Left lung (tissue), 10 donors: Measurements from ENCODE around the gene KRT12. TPM values are rescaled to one million over a fixed set of nuclear protein-coding genes. Genes with fewer than 3 reads are reported as not detected.

Experiments used
- ATAC-seq: fragments of 200-7000 bp; cut with Tn5 transposase; one replicate; pipeline ENCODE4 v1.9.1; 2020; ENCODE audit warnings: moderate library complexity
- DNase-seq, 4 donors: peaks; one replicate each; pipeline ENCODE4 v3.0.0-alpha.2; 2013 to 2020
- H3K27ac ChIP-seq, 2 donors: fragments of 200-600 bp; sonication (generic) in 1 of 2; one replicate each; pipeline versions ENCODE4 v1.5.0 to v1.8.0; 2020 to 2021
- H3K27me3 ChIP-seq, 2 donors: fragments of 200-600 bp; sonication (generic) in 1 of 2; one replicate each; pipeline versions ENCODE4 v1.5.0 to v1.8.0; 2020 to 2021
- H3K36me3 ChIP-seq, 2 donors: fragments of 200-600 bp; sonication (generic) in 1 of 2; one replicate each; pipeline versions ENCODE4 v1.5.0 to v1.8.0; 2020 to 2021
- H3K4me1 ChIP-seq, 2 donors: fragments of 200-600 bp; one replicate each; pipeline ENCODE4 v1.8.0; 2021
- H3K4me3 ChIP-seq, 2 donors: fragments of 200-600 bp; sonication (generic) in 1 of 2; one replicate each; pipeline versions ENCODE4 v1.5.0 to v1.8.0; 2020 to 2021; ENCODE audit warnings: mild to moderate bottlenecking in 1 of 2
- H3K9me3 ChIP-seq, 2 donors: fragments of 200-600 bp; sonication (generic) in 1 of 2; one replicate each; pipeline versions ENCODE4 v1.5.0 to v1.8.0; 2020 to 2021
- intact Hi-C, 2 donors: fragments of 100-400 bp; cut with DNase I; formaldehyde crosslinking; loops; one replicate each; pipeline versions ENCODE4 v1.11.2 to v1.14.2; 2022
- polyA plus RNA-seq, 6 donors: library from polyadenylated mRNA; unstranded; fragments of 120-200 nt; gene quantifications; one replicate each; pipeline ENCODE4 v1.2.1, GENCODE V29; 2013; ENCODE audit not compliant: insufficient read length in 6 of 6
- total RNA-seq, 2 donors: library from RNA; stranded (reverse); fragmentation: NEBNext Ultra II Directional; extraction: Animal tissue kit (Norgen Biotek cat#: 25700); gene quantifications; one replicate each; pipeline ENCODE4 v1.2.1, GENCODE V29; 2021
- TF ChIP-seq, protein P1 (sequence below), 2 donors: fragments of 200-600 bp; sonication (generic) in 1 of 2; IDR thresholded peaks; one replicate each; pipeline versions ENCODE4 v1.5.0 to v1.8.0; 2021; ENCODE audit warnings: antibody characterized with exemption in 2 of 2
- donor health status: DM: no; HTN: yes; CAD: no.
- donor health status: DM: no; HTN: no; CAD: no.

Gene KRT12
- total and polyA plus RNA-seq, 8 donors = 0.10 to 0.26 (median 0.21) TPM; not detected in 5

- H3K4me1 ChIP-seq = no peaks in the 10 kb centered on the region
- H3K4me3 ChIP-seq = no peak overlapping the region
- H3K36me3 ChIP-seq = peaks cover 0 to 9% of the 10 kb centered on the region in 2 donors
- ATAC-seq (no peak), DNase-seq (no peak)
- no peak overlapping the region for H3K27ac ChIP-seq
- H3K9me3 ChIP-seq = no peaks in the 10 kb centered on the region
- intact Hi-C loops = no loop called here
- no peaks in the 10 kb centered on the region for H3K27me3 ChIP-seq
- TF ChIP-seq, protein P1, sequence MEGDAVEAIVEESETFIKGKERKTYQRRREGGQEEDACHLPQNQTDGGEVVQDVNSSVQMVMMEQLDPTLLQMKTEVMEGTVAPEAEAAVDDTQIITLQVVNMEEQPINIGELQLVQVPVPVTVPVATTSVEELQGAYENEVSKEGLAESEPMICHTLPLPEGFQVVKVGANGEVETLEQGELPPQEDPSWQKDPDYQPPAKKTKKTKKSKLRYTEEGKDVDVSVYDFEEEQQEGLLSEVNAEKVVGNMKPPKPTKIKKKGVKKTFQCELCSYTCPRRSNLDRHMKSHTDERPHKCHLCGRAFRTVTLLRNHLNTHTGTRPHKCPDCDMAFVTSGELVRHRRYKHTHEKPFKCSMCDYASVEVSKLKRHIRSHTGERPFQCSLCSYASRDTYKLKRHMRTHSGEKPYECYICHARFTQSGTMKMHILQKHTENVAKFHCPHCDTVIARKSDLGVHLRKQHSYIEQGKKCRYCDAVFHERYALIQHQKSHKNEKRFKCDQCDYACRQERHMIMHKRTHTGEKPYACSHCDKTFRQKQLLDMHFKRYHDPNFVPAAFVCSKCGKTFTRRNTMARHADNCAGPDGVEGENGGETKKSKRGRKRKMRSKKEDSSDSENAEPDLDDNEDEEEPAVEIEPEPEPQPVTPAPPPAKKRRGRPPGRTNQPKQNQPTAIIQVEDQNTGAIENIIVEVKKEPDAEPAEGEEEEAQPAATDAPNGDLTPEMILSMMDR (IDR thresholded peaks at IDR 0.05) = no peak
Measured at GRCh38 chr17:40833882-40834281, 33.1 kb downstream of the KRT12 start.

DNA sequence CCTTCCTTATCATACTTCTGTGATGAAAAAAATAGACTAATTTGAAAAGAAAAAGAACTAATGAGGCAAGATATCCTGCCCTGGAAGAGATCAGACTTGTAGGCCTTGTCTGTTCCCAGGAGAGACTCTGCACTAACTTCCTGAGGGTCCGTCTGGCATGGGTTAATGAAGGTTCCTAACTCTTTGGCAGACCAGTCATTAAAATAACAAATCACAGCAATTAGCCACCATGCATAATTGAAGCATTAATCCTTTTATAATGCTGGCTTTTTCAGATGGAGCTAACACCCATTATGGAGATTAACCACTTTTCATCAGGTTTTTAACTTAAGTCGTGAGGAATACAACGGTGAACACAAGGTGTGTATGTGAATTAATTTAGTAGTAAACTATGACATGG lies 34.2 kb downstream of the KRT12 start:
- intact Hi-C loops = no loop called here
- H3K36me3 ChIP-seq = peaks cover 0 to 9% of the 10 kb centered on the region in 2 donors
- TF ChIP-seq, protein P1 (IDR thresholded peaks at IDR 0.05) = no peak
- no peaks in the 10 kb centered on the region for H3K4me1 ChIP-seq
- DNase-seq = no peak
- no peak overlapping the region for H3K27ac ChIP-seq
- no peak for ATAC-seq
- no peak overlapping the region for H3K4me3 ChIP-seq
- H3K27me3 ChIP-seq = no peaks in the 10 kb centered on the region
- no peaks in the 10 kb centered on the region for H3K9me3 ChIP-seq

- H3K4me3 ChIP-seq = no peak overlapping the region
- DNase-seq (no peak), ATAC-seq (no peak)
- H3K4me1 ChIP-seq = no peaks in the 10 kb centered on the region
- intact Hi-C loops = no loop called here
- H3K36me3 ChIP-seq = peaks cover 0 to 9% of the 10 kb centered on the region in 2 donors
- TF ChIP-seq, protein P1 (IDR thresholded peaks at IDR 0.05) = no peak
- no peak overlapping the region for H3K27ac ChIP-seq
- no peaks in the 10 kb centered on the region for H3K27me3 ChIP-seq
- no peaks in the 10 kb centered on the region for H3K9me3 ChIP-seq
Measured at GRCh38 chr17:40830085-40830776, 36.8 kb downstream of the KRT12 start.

- Histone ChIP-seq H3K4me1 (no peaks in the 10 kb centered on the region), H3K27ac (no peak overlapping the region), H3K36me3 (no peaks in the 10 kb centered on the region), H3K27me3 (no peaks in the 10 kb centered on the region), H3K9me3 (no peaks in the 10 kb centered on the region), H3K4me3 (no peak overlapping the region)
- ATAC-seq (no peak), DNase-seq (no peak)
- TF ChIP-seq, protein P1 (IDR thresholded peaks at IDR 0.05) = no peak
- intact Hi-C loops = no loop called here
Measured at GRCh38 chr17:40828454-40829044, 38.5 kb downstream of the KRT12 start.

DNA sequence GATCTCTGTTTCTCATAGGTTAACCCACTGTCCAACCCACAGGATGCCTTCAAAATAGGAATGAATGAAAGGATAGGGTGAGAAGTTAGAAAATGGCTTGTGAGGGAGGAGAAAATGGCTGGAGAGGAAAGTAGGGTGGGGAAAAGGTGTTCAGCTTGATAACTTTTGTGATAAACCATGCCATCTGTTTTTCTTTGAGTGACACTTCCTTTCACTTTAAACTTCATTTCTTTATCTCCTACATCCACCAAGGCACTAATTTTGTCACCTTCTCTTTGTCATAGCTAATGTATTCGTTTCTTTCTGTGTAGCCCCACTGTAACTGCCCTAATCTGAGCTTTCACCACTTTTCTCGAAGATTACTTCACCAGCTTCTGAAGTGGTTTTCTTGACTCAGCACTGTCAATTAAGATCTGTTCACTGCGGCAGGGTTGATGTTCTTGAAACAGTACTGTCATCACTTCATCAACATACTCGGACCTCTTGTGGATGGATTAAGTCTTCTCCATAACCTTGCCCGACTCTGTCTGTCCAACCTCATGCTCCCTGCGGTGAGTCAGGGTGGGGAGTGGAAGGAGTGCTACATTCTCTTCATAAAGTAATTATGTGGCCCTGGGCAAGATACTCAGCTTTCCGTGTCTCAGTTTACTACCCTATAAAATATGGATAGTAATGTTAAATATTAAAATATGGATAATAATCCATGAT lies 39.1 kb downstream of the KRT12 start:
- ATAC-seq = no peak
- H3K4me1 ChIP-seq = no peaks in the 10 kb centered on the region
- no peak for DNase-seq
- H3K27me3 ChIP-seq = no peaks in the 10 kb centered on the region
- no peak overlapping the region for H3K4me3 ChIP-seq
- no peaks in the 10 kb centered on the region for H3K36me3 ChIP-seq
- TF ChIP-seq, protein P1 (IDR thresholded peaks at IDR 0.05) = no peak
- intact Hi-C loops = no loop called here
- no peaks in the 10 kb centered on the region for H3K9me3 ChIP-seq
- H3K27ac ChIP-seq = no peak overlapping the region
